ENCODE measurements around the gene SPRN. TPM values are rescaled to one million over a fixed set of nuclear protein-coding genes. Genes with fewer than 3 reads are reported as not detected.

The SPRN gene
- total RNA-seq, 1 experiment from 2014 or later, result 0.59 TPM

DNA sequence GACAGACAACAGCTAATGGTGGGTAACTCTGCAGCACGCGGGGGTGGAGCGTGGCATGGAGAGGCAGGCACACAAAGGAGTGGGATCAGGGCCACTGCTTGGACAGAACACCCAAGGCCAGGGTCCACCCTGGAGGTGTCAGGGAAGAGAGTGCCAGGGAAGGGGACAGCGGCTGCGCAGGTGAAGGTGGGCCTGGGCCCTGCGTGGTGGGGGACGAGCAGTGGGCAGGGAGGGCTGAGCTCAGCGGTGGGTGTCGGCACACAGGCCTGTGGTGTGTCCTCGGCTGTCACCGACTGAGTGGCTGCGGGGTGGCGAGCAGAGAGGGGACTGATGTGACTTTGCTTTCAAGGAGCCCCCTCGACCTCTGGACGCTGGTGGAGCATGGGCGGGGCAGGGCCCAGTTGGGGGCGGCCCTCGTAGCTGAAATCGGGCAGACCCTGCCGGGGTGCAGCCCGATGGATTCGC, 20.9 kb upstream of the SPRN start:
- no peak overlapping the region for H3K27ac Mint-ChIP-seq
- H3K27me3 Mint-ChIP-seq (ENCODE audit: low read depth), result peaks cover 18% of the 10 kb centered on the region
- DNase-seq (ENCODE audit: low spot score) (no peak), ATAC-seq (no peak)
- peaks cover 59% of the 10 kb centered on the region for H3K36me3 Mint-ChIP-seq
- no peak for TF ChIP-seq TCF7 (CRISPR knock-in tag; IDR thresholded peaks at IDR 0.05; ENCODE audit: low read depth)
- TF ChIP-seq, protein P1, sequence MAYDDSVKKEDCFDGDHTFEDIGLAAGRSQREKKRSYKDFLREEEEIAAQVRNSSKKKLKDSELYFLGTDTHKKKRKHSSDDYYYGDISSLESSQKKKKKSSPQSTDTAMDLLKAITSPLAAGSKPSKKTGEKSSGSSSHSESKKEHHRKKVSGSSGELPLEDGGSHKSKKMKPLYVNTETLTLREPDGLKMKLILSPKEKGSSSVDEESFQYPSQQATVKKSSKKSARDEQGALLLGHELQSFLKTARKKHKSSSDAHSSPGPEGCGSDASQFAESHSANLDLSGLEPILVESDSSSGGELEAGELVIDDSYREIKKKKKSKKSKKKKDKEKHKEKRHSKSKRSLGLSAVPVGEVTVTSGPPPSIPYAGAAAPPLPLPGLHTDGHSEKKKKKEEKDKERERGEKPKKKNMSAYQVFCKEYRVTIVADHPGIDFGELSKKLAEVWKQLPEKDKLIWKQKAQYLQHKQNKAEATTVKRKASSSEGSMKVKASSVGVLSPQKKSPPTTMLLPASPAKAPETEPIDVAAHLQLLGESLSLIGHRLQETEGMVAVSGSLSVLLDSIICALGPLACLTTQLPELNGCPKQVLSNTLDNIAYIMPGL (CRISPR knock-in tag; IDR thresholded peaks at IDR 0.05), result no peak
- TF ChIP-seq USF1 (CRISPR knock-in tag; IDR thresholded peaks at IDR 0.05), result no peak
- POLR2A ChIA-PET, result no interaction called here
- no peak overlapping the region for H3K4me3 Mint-ChIP-seq
- CTCF ChIA-PET, result no interaction called here
- no peaks in the 10 kb centered on the region for H3K4me1 Mint-ChIP-seq
- peaks cover 68% of the 10 kb centered on the region for H3K9me3 Mint-ChIP-seq

DNA sequence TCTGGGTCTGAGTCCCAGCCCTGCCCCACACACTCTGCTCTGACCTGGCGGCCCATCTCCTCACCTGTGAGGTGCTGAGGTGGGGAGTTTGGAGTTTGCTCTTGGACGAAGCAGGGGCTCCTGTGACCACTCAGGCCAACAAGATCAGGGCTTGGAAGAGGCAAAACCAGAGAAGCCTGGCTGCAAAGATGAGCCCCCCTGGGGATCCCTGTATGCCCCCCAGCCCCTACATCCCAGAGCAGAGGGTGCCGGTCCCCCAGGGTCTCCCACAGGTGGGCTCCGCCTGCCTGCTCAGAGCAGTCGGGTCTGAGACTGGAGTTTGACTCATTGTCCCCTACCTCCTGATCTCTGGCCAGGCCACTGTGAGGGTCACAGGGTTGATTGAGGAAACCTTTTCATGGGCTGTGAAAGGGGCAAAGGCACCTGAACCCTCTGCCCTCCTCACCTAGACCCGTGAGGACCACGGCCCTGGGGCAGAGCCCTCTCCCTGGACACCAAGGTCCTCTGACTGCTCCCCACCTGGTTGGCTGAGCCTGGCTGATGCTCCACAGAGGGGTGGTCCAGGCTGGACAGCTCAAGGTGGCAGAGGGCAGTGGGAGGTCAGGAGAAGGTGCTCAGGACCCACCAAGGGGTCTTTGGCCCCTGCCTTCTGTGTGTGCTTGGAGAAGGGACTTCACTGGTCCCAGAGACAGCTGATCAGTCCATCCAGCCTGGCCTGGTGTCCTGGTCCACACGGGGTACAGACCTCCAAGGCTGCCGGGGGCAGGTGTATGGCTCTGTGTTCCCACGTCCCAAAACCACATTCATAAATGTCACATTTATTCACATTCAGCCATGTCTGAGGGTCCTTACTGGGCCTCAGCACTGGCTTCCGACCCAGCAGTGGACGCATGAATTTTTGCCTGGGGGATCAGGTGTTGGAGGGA, 20.2 kb upstream of the SPRN start:
- Mint-ChIP-seq H3K9me3 (peaks cover 68% of the 10 kb centered on the region), H3K36me3 (peaks cover 62% of the 10 kb centered on the region), H3K27me3 (ENCODE audit: low read depth) (peaks cover 19% of the 10 kb centered on the region), H3K4me3 (no peak overlapping the region), H3K27ac (no peak overlapping the region), H3K4me1 (no peaks in the 10 kb centered on the region)
- POLR2A ChIA-PET, result no interaction called here
- ATAC-seq (no peak), DNase-seq (ENCODE audit: low spot score) (no peak)
- TF ChIP-seq, protein P2, sequence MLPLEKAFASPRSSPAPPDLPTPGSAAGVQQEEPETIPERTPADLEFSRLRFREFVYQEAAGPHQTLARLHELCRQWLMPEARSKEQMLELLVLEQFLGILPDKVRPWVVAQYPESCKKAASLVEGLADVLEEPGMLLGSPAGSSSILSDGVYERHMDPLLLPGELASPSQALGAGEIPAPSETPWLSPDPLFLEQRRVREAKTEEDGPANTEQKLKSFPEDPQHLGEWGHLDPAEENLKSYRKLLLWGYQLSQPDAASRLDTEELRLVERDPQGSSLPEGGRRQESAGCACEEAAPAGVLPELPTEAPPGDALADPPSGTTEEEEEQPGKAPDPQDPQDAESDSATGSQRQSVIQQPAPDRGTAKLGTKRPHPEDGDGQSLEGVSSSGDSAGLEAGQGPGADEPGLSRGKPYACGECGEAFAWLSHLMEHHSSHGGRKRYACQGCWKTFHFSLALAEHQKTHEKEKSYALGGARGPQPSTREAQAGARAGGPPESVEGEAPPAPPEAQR (CRISPR knock-in tag; IDR thresholded peaks at IDR 0.05), result no peak
- TF ChIP-seq ZMAT4 (CRISPR knock-in tag; IDR thresholded peaks at IDR 0.05) (no peak), CREM (CRISPR knock-in tag; IDR thresholded peaks at IDR 0.05) (no peak), OVOL2 (CRISPR knock-in tag; IDR thresholded peaks at IDR 0.05; ENCODE audit: borderline replicate concordance) (no peak), TEAD4 (CRISPR knock-in tag; IDR thresholded peaks at IDR 0.05) (no peak), ZNF317 (CRISPR knock-in tag; IDR thresholded peaks at IDR 0.05; ENCODE audit: borderline replicate concordance, low read depth) (no peak), ESRRA (CRISPR knock-in tag; IDR thresholded peaks at IDR 0.05; ENCODE audit: borderline replicate concordance) (no peak), MLX (CRISPR knock-in tag; IDR thresholded peaks at IDR 0.05) (no peak), ZNF232 (CRISPR knock-in tag; IDR thresholded peaks at IDR 0.05) (no peak), ZNF396 (CRISPR knock-in tag; IDR thresholded peaks at IDR 0.05; ENCODE audit: borderline replicate concordance) (no peak), JAZF1 (CRISPR knock-in tag; IDR thresholded peaks at IDR 0.05) (no peak), ZBTB21 (CRISPR knock-in tag; IDR thresholded peaks at IDR 0.05; ENCODE audit: borderline replicate concordance) (no peak), ZNF121 (CRISPR knock-in tag; IDR thresholded peaks at IDR 0.05) (no peak), ARID4B (CRISPR knock-in tag; IDR thresholded peaks at IDR 0.05; ENCODE audit: borderline replicate concordance) (no peak), FOXK1 (CRISPR knock-in tag; IDR thresholded peaks at IDR 0.05) (no peak), HMGA2 (CRISPR knock-in tag; IDR thresholded peaks at IDR 0.05) (no peak), ATF3 (CRISPR knock-in tag; conservative IDR thresholded peaks at IDR 0.05) (no peak)
- TF ChIP-seq, protein P3, sequence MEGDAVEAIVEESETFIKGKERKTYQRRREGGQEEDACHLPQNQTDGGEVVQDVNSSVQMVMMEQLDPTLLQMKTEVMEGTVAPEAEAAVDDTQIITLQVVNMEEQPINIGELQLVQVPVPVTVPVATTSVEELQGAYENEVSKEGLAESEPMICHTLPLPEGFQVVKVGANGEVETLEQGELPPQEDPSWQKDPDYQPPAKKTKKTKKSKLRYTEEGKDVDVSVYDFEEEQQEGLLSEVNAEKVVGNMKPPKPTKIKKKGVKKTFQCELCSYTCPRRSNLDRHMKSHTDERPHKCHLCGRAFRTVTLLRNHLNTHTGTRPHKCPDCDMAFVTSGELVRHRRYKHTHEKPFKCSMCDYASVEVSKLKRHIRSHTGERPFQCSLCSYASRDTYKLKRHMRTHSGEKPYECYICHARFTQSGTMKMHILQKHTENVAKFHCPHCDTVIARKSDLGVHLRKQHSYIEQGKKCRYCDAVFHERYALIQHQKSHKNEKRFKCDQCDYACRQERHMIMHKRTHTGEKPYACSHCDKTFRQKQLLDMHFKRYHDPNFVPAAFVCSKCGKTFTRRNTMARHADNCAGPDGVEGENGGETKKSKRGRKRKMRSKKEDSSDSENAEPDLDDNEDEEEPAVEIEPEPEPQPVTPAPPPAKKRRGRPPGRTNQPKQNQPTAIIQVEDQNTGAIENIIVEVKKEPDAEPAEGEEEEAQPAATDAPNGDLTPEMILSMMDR (IDR thresholded peaks at IDR 0.05), result no peak
- CTCF ChIA-PET, result no interaction called here

Measured in WTC11 (cell line).